CD4-positive, alpha-beta T cell treated with Interleukin-2 at 100 ng/mL for 4 hours (primary cell): ENCODE measurements around the gene ZSWIM7.
A peak's percentile ranks its signal among the peaks of the same experiment; 100 is the strongest.
"Not testable (repeated sequence)": the region's sequence is repeated elsewhere in the genome, so short reads cannot be mapped to it uniquely, and the experiment has no call there.

Source experiments
- DNase-seq: peaks from one replicate; pipeline ENCODE4 v3.0.0-alpha.2; 2020; ENCODE audit warnings: low spot score

The ZSWIM7 gene

GRCh38 chr17:15998031-15998562, 1.4 kb downstream of the ZSWIM7 start:
- no peak for DNase-seq

- DNase-seq: no peak
These were observed 3.2 kb downstream of the ZSWIM7 start for GRCh38 chr17:15996322-15996721.

DNA sequence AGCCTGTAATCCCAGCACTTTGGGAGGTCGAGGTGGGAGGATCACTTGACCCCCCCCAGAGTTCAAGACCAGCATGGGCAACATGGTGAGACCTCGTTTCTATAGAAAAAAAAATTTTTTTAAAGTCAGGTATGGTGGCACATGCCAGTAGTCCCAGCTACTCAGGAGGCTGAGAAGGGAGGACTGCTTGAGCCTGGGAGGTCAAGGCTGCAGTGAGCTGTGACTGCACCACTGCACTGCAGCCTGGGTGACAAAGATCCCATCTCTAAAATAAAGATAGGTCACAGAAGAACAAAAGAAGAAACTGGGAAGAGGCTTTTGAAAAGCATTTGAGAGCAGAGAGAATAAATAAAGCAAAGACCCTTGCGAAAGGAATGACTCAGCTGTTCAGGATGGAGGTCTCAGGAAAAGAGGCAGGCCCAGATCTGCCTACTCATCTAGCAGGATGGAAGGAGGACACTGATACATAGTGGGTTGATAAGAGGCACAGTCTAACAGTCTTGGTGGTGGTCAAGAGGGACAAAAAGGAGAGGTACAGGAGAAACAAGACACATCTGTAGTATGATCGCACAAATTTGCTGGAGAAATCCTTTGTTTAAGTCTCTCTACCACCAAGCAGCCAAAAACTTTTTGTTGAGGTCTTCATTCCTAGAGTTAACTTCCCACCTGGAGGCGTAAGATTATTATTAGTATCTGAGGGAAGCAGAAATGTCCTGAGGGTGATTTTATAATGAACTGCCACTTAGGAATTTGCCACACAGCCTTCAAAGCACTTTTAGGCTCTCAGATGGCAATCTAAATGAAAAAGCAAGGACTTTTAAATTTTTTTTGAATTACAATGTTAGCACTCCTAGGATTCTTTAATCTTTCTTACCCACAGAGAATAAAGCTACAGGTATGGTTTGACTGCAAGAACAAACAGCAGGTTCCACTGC, 17.6 kb downstream of the ZSWIM7 start:
- no peak for DNase-seq

GRCh38 chr17:15981208-15981607, 18.3 kb downstream of the ZSWIM7 start:
- DNase-seq: no peak

DNA sequence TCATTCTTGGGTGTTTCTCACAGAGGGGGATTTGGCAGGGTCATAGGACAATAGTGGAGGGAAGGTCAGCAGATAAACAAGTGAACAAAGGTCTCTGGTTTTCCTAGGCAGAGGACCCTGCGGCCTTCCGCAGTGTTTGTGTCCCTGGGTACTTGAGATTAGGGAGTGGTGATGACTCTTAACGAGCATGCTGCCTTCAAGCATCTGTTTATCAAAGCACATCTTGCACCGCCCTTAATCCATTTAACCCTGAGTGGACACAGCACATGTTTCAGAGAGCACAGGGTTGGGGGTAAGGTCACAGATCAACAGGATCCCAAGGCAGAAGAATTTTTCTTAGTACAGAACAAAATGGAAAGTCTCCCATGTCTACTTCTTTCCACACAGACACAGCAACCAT, 20.5 kb downstream of the ZSWIM7 start:
- DNase-seq: not testable (repeated sequence)

DNA sequence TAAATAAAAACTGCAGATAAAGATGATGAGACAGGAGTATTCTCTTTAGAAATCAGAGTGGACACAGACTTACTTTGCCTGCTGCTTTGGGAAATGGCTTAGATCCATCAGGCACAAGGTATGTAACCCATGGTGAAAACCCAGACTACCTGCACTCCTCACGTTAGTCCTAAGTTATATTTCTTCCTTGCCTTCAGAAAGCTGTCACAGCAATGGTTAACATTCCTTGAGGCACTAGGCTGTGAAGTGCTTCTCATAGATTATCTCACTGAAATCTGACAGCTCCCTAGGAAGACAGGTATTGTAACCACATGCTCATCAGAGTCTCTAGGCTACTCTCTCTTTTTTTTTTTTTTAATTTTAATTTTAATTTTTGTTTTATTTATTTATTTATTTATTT, 20.9 kb downstream of the ZSWIM7 start:
- DNase-seq: no peak

DNA sequence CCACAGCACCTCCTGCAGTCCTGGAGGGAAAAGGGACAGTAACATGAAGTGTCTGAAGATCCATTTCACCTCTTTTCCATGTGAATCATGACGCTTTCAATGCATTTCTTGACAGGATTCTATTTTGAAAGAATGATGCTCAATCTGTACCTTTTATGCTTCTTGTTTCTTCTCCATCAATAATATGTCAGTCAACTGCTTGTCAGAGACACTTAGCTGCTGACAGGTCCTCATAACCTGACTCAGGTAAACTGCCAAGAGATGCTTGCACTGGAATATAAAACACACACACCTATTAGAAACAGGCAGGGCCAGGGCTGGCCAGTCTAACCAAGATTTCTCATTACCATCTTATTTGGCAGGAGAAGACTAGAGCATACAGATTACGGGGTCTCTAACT, 21.6 kb downstream of the ZSWIM7 start:
- no peak for DNase-seq

DNA sequence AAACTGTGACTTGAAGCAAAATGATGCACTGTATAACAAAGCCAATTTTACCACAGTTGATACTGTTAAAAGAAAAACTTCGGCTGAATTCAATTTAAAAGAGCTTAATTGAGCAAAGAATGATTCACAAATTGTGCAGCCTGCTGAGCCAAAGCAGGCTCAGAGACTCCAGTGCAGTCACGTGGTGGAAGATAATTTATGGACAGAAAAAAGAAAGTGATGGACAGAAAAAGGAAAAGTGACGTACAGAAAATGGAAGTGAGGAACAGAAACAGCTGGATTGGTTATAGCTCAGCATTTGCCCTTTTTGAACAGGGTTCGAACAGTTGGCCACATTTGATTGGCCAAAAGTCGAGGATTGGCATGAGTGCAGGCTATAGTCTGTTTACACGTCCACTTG, 25.7 kb downstream of the ZSWIM7 start:
- DNase-seq: no peak

- no peak for DNase-seq
These were observed 26.5 kb downstream of the ZSWIM7 start for GRCh38 chr17:15973016-15973415.

DNA sequence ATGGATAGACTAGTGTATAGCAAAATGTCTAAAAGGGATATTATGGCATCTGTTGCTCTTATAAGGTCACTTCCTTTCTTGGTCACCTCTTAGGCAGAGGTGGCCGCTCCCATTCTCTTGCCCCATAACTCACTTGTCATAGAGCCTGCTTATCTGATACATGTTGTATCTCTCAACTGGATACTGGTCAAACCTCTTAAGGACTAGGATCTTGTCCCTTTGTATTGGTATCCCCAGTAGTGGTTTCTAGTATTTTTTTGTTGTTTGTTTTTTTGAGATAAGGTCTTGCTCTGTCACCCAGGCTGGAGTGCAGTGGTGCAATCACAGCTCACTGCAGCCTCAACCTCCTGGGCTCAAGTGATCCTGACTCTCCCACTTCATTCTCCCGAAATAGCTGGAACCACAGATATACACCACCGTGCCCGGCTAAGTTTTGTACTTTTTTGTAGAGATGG, 27.0 kb downstream of the ZSWIM7 start:
- no peak for DNase-seq

GRCh38 chr17:15971882-15972281, 27.6 kb downstream of the ZSWIM7 start:
- DNase-seq: no peak

- no peak for DNase-seq
These were observed 28.3 kb downstream of the ZSWIM7 start for GRCh38 chr17:15971098-15971678.

DNA sequence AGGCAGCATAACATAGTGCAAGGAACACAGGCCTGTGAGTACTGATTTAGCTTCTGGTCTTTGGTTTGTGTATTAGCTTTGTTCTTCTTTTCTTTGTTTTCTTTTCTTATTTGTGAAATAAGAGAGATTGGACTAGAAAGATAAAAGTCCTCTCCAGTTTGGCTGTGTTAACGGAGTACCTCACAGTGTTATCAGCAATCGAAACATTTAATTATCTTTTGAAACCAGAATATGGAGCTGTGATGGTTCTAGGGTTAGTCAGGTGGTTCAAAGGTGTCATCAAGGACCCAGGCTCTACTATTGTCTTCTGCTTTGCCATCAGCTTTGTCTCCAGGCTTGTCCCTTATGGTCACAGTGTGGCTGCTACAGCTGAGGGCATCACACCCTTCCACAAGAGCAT, 29.0 kb downstream of the ZSWIM7 start:
- no peak for DNase-seq

GRCh38 chr17:15969463-15969862, 30.0 kb downstream of the ZSWIM7 start:
- DNase-seq: no peak

DNA sequence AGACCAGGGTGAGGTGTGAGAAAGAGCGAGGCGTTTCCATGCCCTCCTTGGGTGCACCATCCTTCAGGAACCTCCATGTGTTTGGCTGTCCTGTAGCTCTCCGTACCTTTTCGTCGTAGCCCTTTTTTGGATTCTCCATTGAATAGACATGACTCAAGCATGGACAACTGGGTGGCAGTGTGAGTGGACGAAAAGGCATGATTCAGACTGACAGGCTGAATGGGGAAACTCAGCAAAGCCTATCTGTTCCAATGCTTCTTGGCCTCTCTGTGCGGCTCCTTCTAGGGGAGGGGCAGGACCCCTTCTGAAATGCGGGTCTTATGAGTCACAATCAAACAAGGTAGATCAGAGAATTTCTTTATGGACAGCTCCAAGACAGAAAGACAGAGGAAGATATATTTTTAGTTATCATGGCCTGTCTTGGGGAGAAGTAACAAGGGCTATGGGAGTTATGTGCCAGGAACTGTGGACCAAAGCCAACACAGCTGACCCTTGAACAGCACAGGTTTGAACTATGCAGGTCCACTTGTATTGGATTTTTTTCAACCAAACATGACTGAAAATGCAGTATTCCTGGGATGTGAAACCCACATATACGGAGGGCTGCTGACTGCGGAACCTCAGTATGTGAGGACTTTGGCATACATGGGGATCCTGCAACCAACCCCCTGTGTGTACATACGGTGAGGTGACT, 31.7 kb downstream of the ZSWIM7 start:
- no peak for DNase-seq

DNA sequence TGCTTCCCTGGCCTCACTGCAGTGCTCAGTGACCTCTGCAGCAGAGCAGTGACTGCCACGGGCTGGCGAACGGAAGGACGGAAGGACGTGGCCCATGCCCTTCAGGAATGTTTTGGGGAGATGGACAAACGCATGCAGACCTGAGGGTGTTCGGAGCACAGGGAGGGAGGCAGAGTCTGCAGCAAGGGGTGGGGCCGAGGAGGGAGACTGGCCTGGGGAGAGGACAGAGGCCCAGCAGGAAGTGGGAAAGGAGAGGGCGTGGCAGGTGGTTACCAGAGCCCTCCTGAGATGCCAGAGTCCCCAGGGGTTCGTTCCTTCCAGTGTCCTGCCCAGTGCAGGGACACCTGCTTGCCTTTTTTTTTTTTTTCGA, 32.6 kb downstream of the ZSWIM7 start:
- no peak for DNase-seq

DNA sequence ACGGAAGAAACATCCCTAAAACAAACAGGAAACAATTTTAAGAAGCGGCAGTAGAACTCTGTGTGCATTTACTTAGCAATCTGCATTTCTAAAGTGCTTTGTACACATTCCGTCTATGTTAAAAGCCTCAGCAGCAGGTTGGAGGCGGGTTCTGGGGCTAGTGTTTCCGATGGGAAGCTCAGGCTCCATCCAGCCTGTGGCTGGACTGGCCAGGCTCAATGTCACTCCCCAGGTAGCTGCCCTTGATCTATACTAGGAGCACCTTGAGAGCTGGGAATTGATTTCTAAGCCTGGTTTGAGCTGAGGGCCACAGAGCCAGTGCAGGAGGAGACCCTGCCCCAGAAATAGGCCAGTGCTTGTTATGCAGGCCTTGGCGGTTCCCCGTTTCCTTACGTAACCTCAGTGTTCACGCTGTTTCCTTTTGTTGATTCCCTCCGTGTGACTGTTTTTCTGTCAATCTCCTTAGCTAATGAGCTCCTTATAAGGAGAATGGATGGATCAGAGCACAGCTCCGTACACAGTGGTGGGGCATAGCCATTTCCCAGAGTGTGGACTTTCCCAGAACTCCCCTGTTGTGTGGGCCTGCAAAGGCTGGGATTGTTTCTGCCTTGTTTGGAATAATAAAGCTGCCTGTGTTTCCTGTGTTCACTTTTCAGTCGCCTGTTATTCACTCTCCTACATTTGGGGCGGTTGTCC, 33.2 kb downstream of the ZSWIM7 start:
- no peak for DNase-seq

DNA sequence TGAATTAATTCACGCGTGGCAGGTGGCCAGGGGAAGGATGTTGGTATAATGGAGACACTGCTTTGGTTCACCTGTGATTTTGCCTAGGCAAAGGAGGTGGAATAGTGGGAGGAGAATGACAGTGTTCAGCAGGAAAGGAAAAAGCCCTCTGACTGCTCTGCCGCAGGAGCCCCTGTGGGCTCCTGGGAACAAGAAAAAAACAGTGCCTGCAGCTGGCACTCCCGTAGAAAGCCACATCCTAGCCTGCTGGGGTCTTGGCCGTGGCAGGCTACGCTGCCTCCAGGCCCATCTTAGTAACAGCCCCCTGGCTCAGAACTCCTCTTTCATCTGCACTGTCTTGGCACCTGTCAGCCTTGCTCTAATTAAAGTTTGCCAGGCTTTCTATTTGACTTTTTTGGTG, 34.0 kb downstream of the ZSWIM7 start:
- no peak for DNase-seq

- no peak for DNase-seq
These were observed 35.8 kb downstream of the ZSWIM7 start for GRCh38 chr17:15963670-15964110.

DNA sequence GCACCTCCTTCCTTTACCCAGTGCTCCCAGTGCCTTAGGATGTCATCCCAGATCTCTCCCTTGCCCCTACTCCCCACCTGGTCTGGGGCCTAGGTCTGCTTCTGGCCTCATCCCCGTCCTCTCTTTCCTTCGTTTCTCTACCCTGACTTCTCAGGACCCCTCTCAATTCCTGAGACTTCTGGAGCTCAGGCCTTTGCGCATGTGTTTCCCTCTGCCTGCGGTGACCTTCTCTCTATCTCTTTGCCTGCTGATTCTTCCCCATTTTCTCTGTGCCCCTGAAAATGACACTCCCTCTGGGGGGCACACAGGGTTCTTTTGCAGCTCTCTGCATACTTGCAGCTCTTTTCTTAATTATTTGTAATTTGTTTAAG, 41.0 kb downstream of the ZSWIM7 start:
- no peak for DNase-seq

DNA sequence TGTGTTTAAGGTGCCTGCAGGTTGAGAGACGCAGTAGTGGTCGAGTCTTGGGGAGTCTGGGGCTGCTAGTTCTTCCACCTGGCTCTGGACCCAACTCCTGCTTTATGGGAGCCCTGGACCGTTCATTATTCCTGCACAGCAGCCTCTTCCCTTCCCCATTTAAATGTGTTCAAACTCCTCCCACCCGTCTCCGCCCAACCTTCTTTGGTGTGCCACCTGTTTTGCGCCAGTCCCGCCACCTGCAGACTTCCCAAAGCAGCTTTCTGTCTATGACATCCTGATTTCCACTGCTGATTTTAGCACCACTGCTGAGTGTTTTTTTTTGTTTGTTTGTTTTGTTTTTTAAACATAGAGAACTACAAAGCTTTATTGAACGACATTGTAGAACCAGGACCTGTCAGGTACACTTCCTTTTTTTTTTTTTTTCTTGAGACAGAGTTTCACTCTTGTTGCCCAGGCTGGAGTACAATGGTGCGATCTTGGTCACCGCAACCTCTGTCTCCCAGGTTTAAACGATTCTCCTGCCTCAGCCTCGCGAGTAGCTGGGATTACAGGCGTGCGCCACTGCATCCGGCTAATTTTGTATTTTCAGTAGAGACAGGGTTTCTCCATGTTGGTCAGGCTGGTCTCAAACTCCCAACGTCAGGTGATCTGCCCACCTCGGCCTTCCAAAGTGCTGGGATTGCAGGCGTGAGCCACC, 41.7 kb downstream of the ZSWIM7 start:
- DNase-seq: no peak

DNA sequence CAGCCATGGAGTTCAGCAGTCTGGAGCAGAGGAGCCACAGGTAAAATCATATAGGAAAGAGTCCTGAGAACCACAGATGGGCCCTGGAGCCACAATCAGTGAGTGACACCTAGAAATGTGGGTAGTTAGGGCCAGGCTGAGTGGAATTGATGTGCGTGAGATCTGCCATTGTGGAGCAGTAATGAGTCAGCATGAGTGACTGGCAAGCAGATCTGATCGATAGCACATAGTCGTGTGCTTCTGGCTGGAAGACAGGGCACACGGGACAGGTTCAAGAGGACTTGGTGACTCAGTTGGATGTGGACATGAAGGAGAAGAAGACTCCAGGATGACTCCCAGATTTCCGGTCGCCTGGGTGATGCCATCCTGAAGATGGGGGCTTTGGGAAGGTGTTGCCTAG, 42.3 kb downstream of the ZSWIM7 start:
- DNase-seq: peak; percentile 9
